Osteoblast (primary cell): ENCODE measurements around the gene KLK8. TPM values are rescaled to one million over a fixed set of nuclear protein-coding genes. Genes with fewer than 3 reads are reported as not detected.

ENCODE experiments used
- DNase-seq: peaks from one replicate; pipeline ENCODE4 v3.0.0; 2011; ENCODE audit warnings: low spot score, mixed read lengths; ENCODE audit not compliant: insufficient read length; ENCODE audit errors: missing footprints
- H2AFZ ChIP-seq: 2 replicates; pipeline ENCODE4 v1.6.0; 2011; ENCODE audit warnings: mild to moderate bottlenecking, low read length
- H3K27ac ChIP-seq: 2 replicates; pipeline ENCODE4 v1.5.1; 2011; ENCODE audit warnings: mild to moderate bottlenecking, low read depth, low read length, moderate library complexity
- H3K27me3 ChIP-seq: 2 replicates; pipeline ENCODE4 v1.6.0; 2012; ENCODE audit warnings: mild to moderate bottlenecking, control low read depth, inconsistent platforms, low read length, moderate library complexity; ENCODE audit not compliant: insufficient read depth
- H3K36me3 ChIP-seq: 2 replicates; pipeline ENCODE4 v1.5.1; 2011; ENCODE audit warnings: mild to moderate bottlenecking, low read length, control low read depth, moderate library complexity; ENCODE audit not compliant: insufficient read depth
- H3K4me1 ChIP-seq: 2 replicates; pipeline ENCODE4 v1.5.1; 2011; ENCODE audit warnings: mild to moderate bottlenecking, low read length, control low read depth, moderate library complexity; ENCODE audit not compliant: insufficient read depth
- H3K4me2 ChIP-seq: 2 replicates; pipeline ENCODE4 v1.6.0; 2011; ENCODE audit warnings: mild to moderate bottlenecking, low read length; ENCODE audit not compliant: insufficient read depth
- H3K4me3 ChIP-seq: fragments of 200-600 bp; sonication (generic); 3 replicates; pipeline ENCODE4 v1.5.1; 2012; ENCODE audit warnings: mild to moderate bottlenecking, low read length, inconsistent platforms; ENCODE audit not compliant: insufficient read depth
- H3K79me2 ChIP-seq: 2 replicates; pipeline ENCODE4 v1.6.0; 2012; ENCODE audit warnings: mild to moderate bottlenecking, low read length, control low read depth, inconsistent platforms; ENCODE audit not compliant: insufficient read depth
- H3K9me3 ChIP-seq: 2 replicates; pipeline ENCODE4 v1.5.1; 2011; ENCODE audit warnings: low read depth, low read length, control low read depth
- H4K20me1 ChIP-seq: 2 replicates; pipeline ENCODE4 v1.6.0; 2012; ENCODE audit warnings: mild to moderate bottlenecking, low read length, control low read depth; ENCODE audit not compliant: insufficient read depth
- total RNA-seq: library from RNA; depleted of rRNA; stranded (reverse); fragments of >200 nt; gene quantifications from 2 replicates; pipeline ENCODE4 v1.2.3, GENCODE V29; 2012
- TF ChIP-seq, protein P1 (sequence below): IDR thresholded peaks from 2 replicates; pipeline ENCODE4 v1.5.1; 2011; ENCODE audit warnings: mild to moderate bottlenecking, low read depth, low read length, moderate library complexity; ENCODE audit errors: extremely low read depth

KLK8 gene
- total RNA-seq, 1 donor: not detected

DNA sequence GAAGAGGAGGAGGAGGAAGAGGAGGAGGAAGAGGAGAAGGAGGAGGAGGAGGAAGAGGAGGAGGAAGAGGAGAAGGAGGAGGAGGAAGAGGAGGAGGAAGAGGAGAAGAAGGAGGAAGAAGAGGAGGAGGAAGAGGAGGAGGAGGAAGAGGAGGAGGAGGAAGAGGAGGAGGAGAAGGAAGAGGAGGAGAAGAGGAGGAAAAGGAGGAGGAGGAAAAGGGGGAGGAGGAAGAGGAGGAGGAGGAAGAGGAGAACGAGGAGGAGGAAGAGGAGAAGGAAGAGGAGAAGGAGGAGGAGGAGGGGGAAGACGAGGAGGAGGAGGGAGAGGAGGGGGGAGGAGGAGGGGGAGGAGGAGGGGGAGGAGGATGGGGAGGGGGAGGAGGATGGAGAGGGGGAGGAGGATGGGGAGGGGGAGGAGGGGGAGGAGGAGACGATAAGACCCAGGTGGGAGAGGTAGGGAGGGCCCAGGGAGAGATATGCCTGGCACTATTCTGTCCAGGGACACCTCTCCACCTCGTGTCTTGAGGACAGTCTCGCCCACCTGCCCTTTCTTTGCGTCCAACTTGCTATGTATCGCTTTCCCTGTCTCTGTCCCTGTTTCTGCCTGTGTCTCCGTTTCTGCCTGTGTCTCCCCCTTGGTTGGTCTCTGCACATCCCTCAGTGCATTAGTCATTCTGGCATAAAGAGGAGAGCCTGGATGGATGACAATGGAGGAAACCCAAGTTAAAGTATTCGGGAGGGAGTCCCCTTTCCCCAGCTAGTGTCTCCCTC is 41.5 kb downstream of the KLK8 start:
- TF ChIP-seq, protein P1, sequence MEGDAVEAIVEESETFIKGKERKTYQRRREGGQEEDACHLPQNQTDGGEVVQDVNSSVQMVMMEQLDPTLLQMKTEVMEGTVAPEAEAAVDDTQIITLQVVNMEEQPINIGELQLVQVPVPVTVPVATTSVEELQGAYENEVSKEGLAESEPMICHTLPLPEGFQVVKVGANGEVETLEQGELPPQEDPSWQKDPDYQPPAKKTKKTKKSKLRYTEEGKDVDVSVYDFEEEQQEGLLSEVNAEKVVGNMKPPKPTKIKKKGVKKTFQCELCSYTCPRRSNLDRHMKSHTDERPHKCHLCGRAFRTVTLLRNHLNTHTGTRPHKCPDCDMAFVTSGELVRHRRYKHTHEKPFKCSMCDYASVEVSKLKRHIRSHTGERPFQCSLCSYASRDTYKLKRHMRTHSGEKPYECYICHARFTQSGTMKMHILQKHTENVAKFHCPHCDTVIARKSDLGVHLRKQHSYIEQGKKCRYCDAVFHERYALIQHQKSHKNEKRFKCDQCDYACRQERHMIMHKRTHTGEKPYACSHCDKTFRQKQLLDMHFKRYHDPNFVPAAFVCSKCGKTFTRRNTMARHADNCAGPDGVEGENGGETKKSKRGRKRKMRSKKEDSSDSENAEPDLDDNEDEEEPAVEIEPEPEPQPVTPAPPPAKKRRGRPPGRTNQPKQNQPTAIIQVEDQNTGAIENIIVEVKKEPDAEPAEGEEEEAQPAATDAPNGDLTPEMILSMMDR: no peak
- no peak overlapping the region for H3K27ac ChIP-seq
- H3K79me2 ChIP-seq: no peaks in the 10 kb centered on the region
- no peaks in the 10 kb centered on the region for H3K4me1 ChIP-seq
- no peaks in the 10 kb centered on the region for H3K9me3 ChIP-seq
- H4K20me1 ChIP-seq: no peaks in the 10 kb centered on the region
- no peaks in the 10 kb centered on the region for H3K27me3 ChIP-seq
- no peak for DNase-seq
- H3K4me2 ChIP-seq: no peak overlapping the region
- no peaks in the 10 kb centered on the region for H3K36me3 ChIP-seq
- H3K4me3 ChIP-seq: no peak overlapping the region
- no peak overlapping the region for H2AFZ ChIP-seq

GRCh38 chr19:50957587-50957986 is 43.8 kb downstream of the KLK8 start:
- H3K4me2 ChIP-seq: no peak overlapping the region
- no peaks in the 10 kb centered on the region for H4K20me1 ChIP-seq
- peak; percentile 66 for DNase-seq
- no peaks in the 10 kb centered on the region for H3K27me3 ChIP-seq
- H3K4me3 ChIP-seq: no peak overlapping the region
- H2AFZ ChIP-seq: no peak overlapping the region
- no peaks in the 10 kb centered on the region for H3K79me2 ChIP-seq
- no peaks in the 10 kb centered on the region for H3K36me3 ChIP-seq
- no peaks in the 10 kb centered on the region for H3K4me1 ChIP-seq
- H3K27ac ChIP-seq: no peak overlapping the region
- H3K9me3 ChIP-seq: no peaks in the 10 kb centered on the region
- TF ChIP-seq, protein P1: no peak

GRCh38 chr19:50952910-50953309 is 48.5 kb downstream of the KLK8 start, which contains the start of gene KLK5:
Gene KLK5 (minus strand): TSS chr19:50953038. CDS start chr19:50952657, 381 bp downstream.
- TF ChIP-seq, protein P1: no peak

DNA sequence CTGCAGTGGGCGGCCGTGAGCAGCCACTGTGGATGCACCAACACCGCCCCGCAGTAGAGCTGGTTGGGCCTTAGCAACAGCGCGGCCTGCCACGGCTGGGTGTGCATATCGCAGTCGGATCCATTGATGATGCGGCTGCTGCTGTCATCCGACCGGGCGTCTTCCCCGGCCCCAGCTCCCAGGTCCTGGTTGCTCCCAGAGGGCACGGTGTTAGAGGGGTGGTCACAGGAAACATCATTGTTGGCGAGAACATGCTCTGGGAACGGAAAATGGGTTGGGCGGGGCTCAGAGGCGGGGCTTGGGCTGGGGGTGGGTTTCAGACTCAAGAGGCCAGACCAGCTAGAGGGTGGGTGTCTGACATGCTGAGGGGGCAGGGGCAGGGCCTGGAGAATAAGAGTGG is 51.5 kb downstream of the KLK8 start:
- Histone ChIP-seq H3K4me2 (no peak overlapping the region), H3K27ac (no peak overlapping the region), H2AFZ (no peak overlapping the region), H3K4me3 (no peak overlapping the region), H3K4me1 (no peaks in the 10 kb centered on the region), H3K9me3 (no peaks in the 10 kb centered on the region), H4K20me1 (no peaks in the 10 kb centered on the region), H3K27me3 (no peaks in the 10 kb centered on the region), H3K79me2 (no peaks in the 10 kb centered on the region), H3K36me3 (no peaks in the 10 kb centered on the region)
- TF ChIP-seq, protein P1: no peak
- no peak for DNase-seq

More at GRCh38 chr19:50952910-50953309, 48.5 kb downstream of the KLK8 start, which contains the start of gene KLK5:
- H3K9me3 ChIP-seq: no peaks in the 10 kb centered on the region
- H3K27me3 ChIP-seq: no peaks in the 10 kb centered on the region
- no peak within 1 kb of the TSS for H3K4me2 ChIP-seq
- no peaks in the 10 kb centered on the region for H3K36me3 ChIP-seq
- H3K4me1 ChIP-seq: no peaks in the 10 kb centered on the region
- H3K27ac ChIP-seq: no peak within 1 kb of the TSS
- DNase-seq: peak; percentile 85
- no peak within 1 kb of the TSS for H3K4me3 ChIP-seq
- H3K79me2 ChIP-seq: no peaks in the 10 kb centered on the region
- no peak within 1 kb of the TSS for H2AFZ ChIP-seq
- H4K20me1 ChIP-seq: no peaks in the 10 kb centered on the region
